Measurements from ENCODE around the gene PGS1.
A peak's percentile ranks its signal among the peaks of the same experiment; 100 is the strongest.
"Not testable (repeated sequence)": the region's sequence is repeated elsewhere in the genome, so short reads cannot be mapped to it uniquely, and the experiment has no call there.

The PGS1 gene

GRCh38 chr17:78451753-78452152 is 73.3 kb downstream of the PGS1 start:
- intact Hi-C loops (cut with DNase I), result no loop called here
- DNase-seq, result no peak

- intact Hi-C loops (cut with DNase I), result no loop called here
- DNase-seq, result no peak
Measured at GRCh38 chr17:78454346-78454745, 75.9 kb downstream of the PGS1 start.

- DNase-seq, result peak in 15 of 42 donors; percentile 12 to 65 (median 39)
- intact Hi-C loops (cut with DNase I), result no loop called here
Measured at GRCh38 chr17:78458091-78458490, 79.6 kb downstream of the PGS1 start.

GRCh38 chr17:78458736-78459335 is 80.4 kb downstream of the PGS1 start:
- intact Hi-C loops (cut with DNase I), result no loop called here
- DNase-seq, result peak; percentile 87 to 99 (median 96)

- DNase-seq, result no peak
- intact Hi-C loops (cut with DNase I), result no loop called here
Measured at GRCh38 chr17:78459696-78460095, 81.2 kb downstream of the PGS1 start.

- intact Hi-C loops (cut with DNase I), result no loop called here
- no peak for DNase-seq
Measured at GRCh38 chr17:78460176-78460675, 81.8 kb downstream of the PGS1 start.

- no peak for DNase-seq
- intact Hi-C loops (cut with DNase I), result no loop called here
Measured at GRCh38 chr17:78460951-78461798, 82.7 kb downstream of the PGS1 start.

GRCh38 chr17:78461799-78462053 is 83.3 kb downstream of the PGS1 start:
- DNase-seq, result no peak
- intact Hi-C loops (cut with DNase I), result no loop called here

- intact Hi-C loops (cut with DNase I), result no loop called here
- DNase-seq, result no peak
Measured at GRCh38 chr17:78462148-78462547, 83.7 kb downstream of the PGS1 start.

- DNase-seq; intact Hi-C loops (cut with DNase I): not testable (repeated sequence)
Measured at GRCh38 chr17:78466109-78466785, 87.8 kb downstream of the PGS1 start.

- intact Hi-C loops (cut with DNase I), result no loop called here
Measured at GRCh38 chr17:78466786-78467715, 88.6 kb downstream of the PGS1 start.

GRCh38 chr17:78468366-78468765 is 89.9 kb downstream of the PGS1 start:
- no peak for DNase-seq
- intact Hi-C loops (cut with DNase I), result no loop called here

More at GRCh38 chr17:78466786-78467715, 88.6 kb downstream of the PGS1 start:
- no peak for DNase-seq

- intact Hi-C loops (cut with DNase I), result no loop called here
- no peak for DNase-seq
Measured at GRCh38 chr17:78469443-78469842, 91.0 kb downstream of the PGS1 start.

- no peak for DNase-seq
- intact Hi-C loops (cut with DNase I), result no loop called here
Measured at GRCh38 chr17:78471635-78472034, 93.2 kb downstream of the PGS1 start.

- intact Hi-C loops (cut with DNase I), result no loop called here
- no peak for DNase-seq
Measured at GRCh38 chr17:78472035-78472905, 93.8 kb downstream of the PGS1 start.

- DNase-seq, result no peak
- intact Hi-C loops (cut with DNase I), result no loop called here
Measured at GRCh38 chr17:78473951-78474613, 95.6 kb downstream of the PGS1 start.
